HK-2 (cell line): ENCODE data around the gene CARD10.
A peak's percentile ranks its signal among the peaks of the same experiment; 100 is the strongest.

Source experiments
- DNase-seq: peaks from one replicate; pipeline ENCODE4 v3.0.0-alpha.2; 2018; ENCODE audit not compliant: unreplicated experiment

CARD10 gene

GRCh38 chr22:37519268-37520195 is at the start of gene CARD10:
CARD10 (minus strand) TSS chr22:37519415; CDS start chr22:37519200, 215 bp downstream.
- peak; percentile 52 for DNase-seq

DNA sequence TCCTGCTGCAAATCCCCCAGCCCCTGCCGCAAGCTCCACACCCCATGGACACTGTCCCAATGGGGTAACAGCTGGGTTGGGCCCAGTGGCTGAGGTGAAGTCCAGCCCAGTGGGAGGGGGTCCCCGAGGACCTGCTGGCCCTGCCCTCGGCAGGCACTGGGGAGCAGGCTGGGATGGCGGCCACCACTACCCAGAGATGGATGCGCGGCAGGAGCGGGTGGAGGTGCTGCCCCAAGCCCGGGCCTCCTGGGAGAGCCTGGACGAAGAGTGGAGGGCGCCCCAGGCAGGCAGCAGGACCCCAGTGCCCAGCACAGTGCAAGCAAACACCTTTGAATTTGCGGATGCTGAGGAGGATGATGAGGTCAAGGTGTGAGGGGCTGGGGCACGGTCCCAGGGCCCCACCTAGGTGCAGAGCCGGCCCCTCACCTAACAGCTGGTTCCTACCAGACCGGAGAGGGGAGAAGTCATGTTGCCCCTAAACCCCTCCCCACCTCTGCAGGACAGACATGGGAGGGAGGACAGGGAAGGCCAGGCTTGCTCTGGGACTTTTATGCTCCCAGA is 49.3 kb upstream of the CARD10 start:
- DNase-seq: no peak

DNA sequence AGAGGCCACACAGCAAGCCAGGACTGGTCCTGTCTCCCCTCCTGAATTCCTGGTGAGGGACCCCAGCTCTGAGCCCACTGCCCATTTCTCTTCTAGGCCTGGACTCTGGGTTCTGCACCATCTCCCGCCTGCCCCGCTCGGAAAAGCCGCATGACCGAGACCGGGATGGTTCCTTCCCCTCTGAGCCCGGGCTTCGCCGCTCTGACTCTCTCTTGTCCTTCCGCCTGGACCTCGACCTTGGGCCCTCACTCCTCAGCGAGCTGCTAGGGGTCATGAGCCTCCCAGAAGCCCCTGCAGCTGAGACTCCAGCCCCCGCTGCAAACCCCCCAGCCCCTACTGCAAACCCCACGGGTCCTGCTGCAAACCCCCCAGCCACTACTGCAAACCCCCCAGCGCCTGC is 48.8 kb upstream of the CARD10 start:
- no peak for DNase-seq

- DNase-seq: peak; percentile 83
Measured at GRCh38 chr22:37566903-37567798, 47.9 kb upstream of the CARD10 start.

GRCh38 chr22:37566329-37566837 is 47.2 kb upstream of the CARD10 start:
- DNase-seq: no peak

DNA sequence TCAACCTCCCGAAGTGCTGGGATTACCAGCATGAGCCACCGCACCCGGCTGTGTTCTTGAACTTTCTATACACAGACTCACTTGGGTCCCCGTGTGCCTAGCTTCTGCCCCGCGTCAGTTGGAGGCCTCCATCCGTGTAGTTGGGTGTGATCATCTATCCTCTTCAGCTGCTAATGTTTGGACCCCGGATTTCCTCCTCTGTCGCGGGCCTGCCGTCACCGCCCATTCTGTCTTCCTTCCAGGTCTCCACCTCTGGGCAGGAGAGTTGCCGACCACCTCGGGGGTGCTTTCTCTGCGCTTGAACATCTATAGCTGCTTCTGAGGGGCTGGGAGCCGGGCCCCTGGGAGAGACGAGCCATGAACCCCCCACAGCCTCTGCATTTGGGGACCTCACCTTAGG is 46.6 kb upstream of the CARD10 start:
- no peak for DNase-seq

DNA sequence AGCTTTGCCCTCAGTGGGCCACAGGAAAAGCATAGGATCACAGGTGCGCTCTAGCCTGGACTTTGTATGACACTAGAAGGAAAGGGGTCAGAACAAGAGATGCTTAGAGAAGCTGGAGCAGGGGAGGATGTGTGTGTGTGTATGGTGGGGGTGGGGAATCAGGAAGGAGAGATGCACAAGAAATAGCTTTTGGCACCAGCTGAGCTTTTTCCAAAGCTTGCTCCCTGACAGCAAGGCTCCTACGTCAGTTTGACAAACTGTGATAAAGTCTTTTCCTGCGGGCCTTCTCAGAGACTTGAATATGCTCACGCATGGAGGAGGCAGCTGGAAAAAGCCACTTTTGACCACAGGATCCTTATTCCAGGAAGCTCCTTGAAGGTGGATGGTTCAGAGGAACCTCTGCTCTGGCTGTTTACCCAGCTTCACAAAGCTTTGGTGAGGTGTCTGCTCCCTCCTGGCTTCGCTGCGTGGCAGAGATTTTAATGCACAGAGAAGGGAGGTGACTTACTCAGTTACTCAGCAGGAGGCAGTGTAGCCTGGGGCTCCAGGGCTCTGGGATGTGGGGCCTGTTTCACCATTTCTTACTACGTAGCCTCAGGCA is 45.0 kb upstream of the CARD10 start:
- no peak for DNase-seq

GRCh38 chr22:37563153-37564081 is 44.2 kb upstream of the CARD10 start:
- DNase-seq: peak; percentile 87

DNA sequence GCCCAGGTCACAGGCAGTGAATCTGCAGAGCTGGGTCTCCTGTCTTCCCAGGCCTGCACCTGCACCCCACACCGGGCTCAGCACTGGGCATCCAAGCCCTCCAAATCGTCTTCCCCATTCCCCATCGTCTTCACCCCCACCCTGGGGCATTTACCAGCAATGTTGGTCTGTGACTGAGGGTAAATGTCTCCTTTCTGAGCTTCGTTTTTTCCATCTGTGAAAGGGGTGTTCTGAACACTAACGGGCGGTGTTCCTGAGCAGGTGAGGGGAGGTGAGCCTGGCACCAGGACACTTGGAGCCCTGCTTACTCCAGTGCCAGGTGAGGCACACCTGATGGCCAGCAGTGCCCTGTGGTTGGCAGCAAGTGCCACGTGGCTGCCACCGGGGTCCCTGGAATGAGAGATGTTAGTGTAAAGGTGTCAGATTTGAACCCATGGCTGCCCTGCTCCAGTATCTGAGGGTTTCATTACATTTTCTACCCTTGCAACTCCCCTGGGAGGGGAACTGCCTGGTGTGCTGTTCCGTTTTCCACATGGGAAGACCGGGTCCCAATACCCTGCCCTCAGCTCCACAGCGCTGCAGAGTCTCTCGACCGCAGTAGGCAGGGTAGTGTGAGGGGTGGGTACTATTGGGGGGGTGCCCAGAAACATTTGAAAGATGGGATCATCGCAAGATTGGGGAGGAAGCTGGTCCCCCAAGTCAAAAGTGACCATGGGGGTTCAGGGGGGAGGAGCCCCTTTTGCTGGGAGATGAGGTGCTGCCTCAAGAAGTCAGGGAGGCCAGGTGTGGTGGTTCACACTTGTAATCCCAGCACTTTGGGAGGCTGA is 43.0 kb upstream of the CARD10 start:
- no peak for DNase-seq

DNA sequence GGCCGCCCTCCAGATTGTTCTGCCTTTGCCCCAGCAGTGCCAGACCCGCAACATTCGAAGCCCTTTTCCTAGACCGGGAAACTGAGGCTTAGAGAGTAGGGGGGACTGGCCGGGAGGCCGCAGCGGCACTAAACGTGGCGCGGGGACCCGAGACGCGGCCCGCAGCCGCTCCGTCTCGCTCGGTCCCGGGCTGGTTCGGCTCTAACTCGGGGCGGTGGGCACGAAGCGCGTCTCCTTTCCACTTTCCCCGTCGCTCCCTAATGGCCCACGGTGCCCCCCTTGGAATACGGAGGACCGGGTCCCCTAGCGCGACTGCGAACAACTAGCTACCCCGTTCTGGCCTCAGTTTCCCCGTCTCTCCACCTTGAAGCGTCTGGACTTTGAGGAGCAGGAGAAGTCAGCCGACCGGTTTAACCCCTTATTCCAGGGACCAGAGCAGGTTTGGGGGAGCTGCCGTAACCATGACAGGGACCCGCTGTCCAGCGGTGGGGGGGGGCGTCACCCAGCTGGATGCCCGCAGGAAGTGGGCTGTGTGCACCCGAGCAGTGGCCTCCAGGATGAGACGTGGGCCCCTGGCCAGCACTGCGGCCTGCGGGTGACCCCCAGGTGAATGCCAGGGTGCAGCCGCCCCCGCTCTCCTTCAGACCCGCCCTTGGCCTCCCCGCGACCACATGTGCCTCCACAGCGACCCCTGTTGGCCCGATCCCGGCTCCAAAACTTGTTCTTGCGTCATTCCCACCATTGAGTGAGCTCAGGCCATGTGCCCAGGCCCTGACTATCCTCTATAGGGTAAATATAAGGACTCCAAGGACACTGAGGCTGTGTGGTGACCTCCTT is 42.2 kb upstream of the CARD10 start:
- DNase-seq: peak; percentile 93

- DNase-seq: peak; percentile 75
Measured at GRCh38 chr22:37560608-37561211, 41.5 kb upstream of the CARD10 start.

DNA sequence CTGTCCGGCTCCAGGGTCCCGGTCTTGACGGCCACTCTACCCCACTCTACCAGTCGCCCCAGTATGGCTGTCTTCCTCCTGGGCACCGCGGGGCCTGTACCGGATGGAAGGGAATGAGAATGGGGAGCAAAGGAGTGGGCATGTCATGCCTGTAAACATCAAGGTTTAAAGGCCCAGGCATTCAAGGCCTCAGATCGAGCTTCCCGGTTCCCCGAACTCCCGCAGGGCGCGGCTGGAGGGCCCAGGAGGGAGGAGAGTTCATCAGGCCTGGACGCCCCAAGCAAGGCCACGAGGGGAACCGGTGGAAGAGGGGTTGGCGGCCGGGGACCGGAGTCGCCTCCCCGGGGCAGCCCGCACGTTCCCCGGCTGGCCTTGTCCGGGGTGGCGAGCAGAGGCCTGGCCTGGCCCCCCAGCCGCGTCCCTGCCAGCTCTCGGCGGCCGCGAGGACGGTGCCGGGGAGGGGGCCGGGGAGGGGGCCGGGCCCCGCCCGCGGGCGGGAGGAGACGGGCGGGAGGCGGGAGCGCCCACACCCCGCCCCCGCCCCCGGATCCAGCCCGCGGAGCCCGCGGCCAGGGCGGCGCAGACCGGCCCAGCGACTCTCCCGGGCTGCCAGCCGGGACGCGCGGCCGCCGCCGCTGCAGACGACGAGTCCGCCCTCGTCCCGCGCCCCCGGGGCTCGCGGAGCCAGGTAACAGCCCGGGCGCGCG is 40.8 kb upstream of the CARD10 start, which contains the start of gene CDC42EP1:
CDC42EP1 (plus strand) TSS at position 580 of the 707 bp plus-strand sequence. CDS start 5,870 bp downstream, outside the sequence.
- peak; percentile 53 for DNase-seq

GRCh38 chr22:37559521-37559900 is 40.3 kb upstream of the CARD10 start:
- no peak for DNase-seq

DNA sequence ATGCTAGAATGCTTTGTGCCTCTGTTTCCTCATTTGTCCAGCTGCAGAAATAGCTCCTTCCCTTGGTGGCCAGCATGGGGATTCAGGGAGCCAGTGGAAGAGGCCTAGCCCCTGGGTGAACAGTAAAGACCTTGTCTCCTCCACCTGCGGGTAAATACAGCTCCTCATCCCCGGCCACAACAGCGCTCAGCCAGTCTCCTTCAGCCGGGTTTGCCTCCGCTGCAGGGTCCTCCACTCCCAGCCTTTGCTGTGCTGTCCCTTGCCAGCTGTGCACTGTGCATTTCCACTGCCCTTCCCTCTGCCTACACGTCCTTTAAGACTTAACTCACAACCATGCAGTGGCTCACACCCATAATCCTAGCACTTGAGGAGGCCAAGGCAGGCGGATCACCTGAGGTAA is 39.6 kb upstream of the CARD10 start:
- DNase-seq: no peak

DNA sequence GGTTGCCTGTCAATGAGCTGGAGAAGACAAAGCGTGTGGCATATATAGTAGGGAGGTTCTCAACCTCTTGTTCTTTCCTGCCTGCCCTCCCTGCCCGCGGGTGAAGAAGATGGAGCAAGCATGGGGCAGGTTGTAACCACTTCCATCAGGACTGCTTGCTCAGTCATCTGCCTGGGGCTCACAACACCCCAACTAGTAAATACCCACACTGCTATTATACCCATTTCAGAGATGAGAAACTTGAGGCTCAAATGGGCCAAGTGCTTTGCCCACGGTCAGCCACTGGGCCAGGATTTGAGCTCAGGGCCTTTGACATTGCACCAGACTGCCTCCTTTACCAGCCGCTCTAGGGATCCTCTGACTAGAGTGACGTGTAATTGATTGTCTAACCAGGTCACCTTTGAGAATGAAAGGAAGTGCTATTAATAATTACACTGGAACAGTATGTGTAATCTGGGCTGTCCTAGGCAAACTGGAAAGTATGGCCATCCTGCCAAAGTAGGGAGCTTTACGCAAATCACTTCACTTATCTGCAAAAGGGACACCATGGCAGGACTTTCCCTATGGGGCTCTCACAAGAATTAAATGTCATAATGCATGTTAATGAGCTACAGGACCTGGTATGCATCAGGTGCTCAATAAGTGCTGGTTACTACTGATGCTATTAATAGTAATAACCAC is 38.2 kb upstream of the CARD10 start:
- DNase-seq: no peak

GRCh38 chr22:37556710-37557109 is 37.5 kb upstream of the CARD10 start:
- no peak for DNase-seq

GRCh38 chr22:37555029-37555428 is 35.8 kb upstream of the CARD10 start:
- no peak for DNase-seq
